Caco-2 (cell line): ENCODE data around the gene AMFR. TPM values are rescaled to one million over a fixed set of nuclear protein-coding genes. Genes with fewer than 3 reads are reported as not detected.

Source experiments
- BruUV-seq: library from RNA; stranded (reverse); fragments of 400-500 nt; replicated peaks from 2 replicates; lab custom pipeline; 2021; lab: Mats Ljungman, UMichigan
- CTCF ChIA-PET: fragments of 300-600 bp; sonication (Branson Sonifier 250); formaldehyde crosslinking; loops from one replicate; lab custom pipeline; 2022; ENCODE audit warnings: antibody characterized with exemption; lab: Charles Lee
- POLR2A ChIA-PET: fragments of 300-600 bp; sonication (Branson Sonifier 250); formaldehyde crosslinking; loops from one replicate; lab custom pipeline; 2022; ENCODE audit warnings: antibody characterized with exemption; lab: Charles Lee
- DNase-seq, 2 experiments: peaks; one replicate each; pipeline versions ENCODE4 v3.0.0 to v3.0.0-alpha.2; 2020 to 2022
- H3K27me3 ChIP-seq: replicated peaks from 2 replicates; pipeline ENCODE4 v1.6.0; 2011; ENCODE audit warnings: low read length; ENCODE audit not compliant: control insufficient read depth, insufficient read depth
- H3K36me3 ChIP-seq: 2 replicates; pipeline ENCODE4 v1.5.1; 2011; ENCODE audit warnings: low read length; ENCODE audit not compliant: control insufficient read depth, insufficient read depth
- H3K4me1 ChIP-seq: fragments of 250-450 bp; sonication (Bioruptor Pico); 2 replicates; pipeline ENCODE4 v1.5.1; 2020; ENCODE audit warnings: mild to moderate bottlenecking
- H3K4me3 ChIP-seq: 2 replicates; pipeline ENCODE4 v1.5.1; 2011; ENCODE audit warnings: low read depth, mild to moderate bottlenecking, control low read depth, low read length
- H3K9me3 ChIP-seq: fragments of 250-450 bp; sonication (Bioruptor Pico); 2 replicates; pipeline ENCODE4 v1.5.1; 2020; ENCODE audit warnings: mild to moderate bottlenecking, moderate library complexity
- H3K27ac Mint-ChIP-seq: one replicate; pipeline ENCODE4 v1.8.0; 2022; ENCODE audit warnings: mixed read lengths; ENCODE audit not compliant: unreplicated experiment
- H3K27me3 Mint-ChIP-seq: one replicate; pipeline ENCODE4 v1.8.0; 2022; ENCODE audit warnings: mixed read lengths; ENCODE audit not compliant: insufficient read depth, unreplicated experiment
- H3K36me3 Mint-ChIP-seq: one replicate; pipeline ENCODE4 v1.8.0; 2022; ENCODE audit warnings: mild to moderate bottlenecking, mixed read lengths; ENCODE audit not compliant: insufficient read depth, unreplicated experiment
- H3K4me1 Mint-ChIP-seq: one replicate; pipeline ENCODE4 v1.8.0; 2022; ENCODE audit warnings: low read depth, mixed read lengths; ENCODE audit not compliant: unreplicated experiment
- H3K4me3 Mint-ChIP-seq: one replicate; pipeline ENCODE4 v1.8.0; 2022; ENCODE audit warnings: mild to moderate bottlenecking, moderate library complexity, mixed read lengths; ENCODE audit not compliant: unreplicated experiment
- H3K9me3 Mint-ChIP-seq: one replicate; pipeline ENCODE4 v1.8.0; 2022; ENCODE audit warnings: mixed read lengths; ENCODE audit not compliant: unreplicated experiment
- CTCF ChIP-seq, 2 experiments: fragments of 200-600 bp in 1 of 2; IDR thresholded peaks; 1 replicate in 1 of 2; 2 replicates in 1 of 2; pipeline versions ENCODE4 v1.5.1 to v1.8.0; 2011 to 2022; ENCODE audit warnings: antibody characterized with exemption in 1 of 2, control low read depth in 1 of 2, inconsistent platforms in 1 of 2, low read depth in 1 of 2, low read length in 1 of 2, mild to moderate bottlenecking in 1 of 2, moderate library complexity in 1 of 2; ENCODE audit not compliant: insufficient read depth in 1 of 2, severe bottlenecking in 1 of 2, unreplicated experiment in 1 of 2
- intact Hi-C: fragments of 100-400 bp; cut with micrococcal nuclease; formaldehyde crosslinking; loops from one replicate; pipeline ENCODE4 v1.10.0; 2022; ENCODE audit not compliant: unreplicated experiment
- total RNA-seq: library from RNA; stranded (reverse); gene quantifications from 2 replicates; pipeline ENCODE4 v1.2.3, GENCODE V29; 2022

Gene AMFR
- total RNA-seq, 1 experiment from 2014 or later = 106 TPM

GRCh38 chr16:56463153-56463552, 37.8 kb upstream of the AMFR start:
- ChIA-PET CTCF (no interaction called here), POLR2A (no interaction called here)
- H3K4me3 ChIP-seq = no peak overlapping the region
- H3K27ac Mint-ChIP-seq = no peak overlapping the region
- intact Hi-C loops = no loop called here
- H3K4me3 Mint-ChIP-seq = no peak overlapping the region
- H3K9me3 ChIP-seq = no peaks in the 10 kb centered on the region
- no peaks in the 10 kb centered on the region for H3K27me3 Mint-ChIP-seq
- H3K4me1 ChIP-seq = no peaks in the 10 kb centered on the region
- H3K9me3 Mint-ChIP-seq = no peaks in the 10 kb centered on the region
- peaks cover 83% of the 10 kb centered on the region for H3K36me3 Mint-ChIP-seq
- TF ChIP-seq CTCF (IDR thresholded peaks at IDR 0.05; ENCODE audit: insufficient read depth in 1 of 2, low read depth in 1 of 2, low read length in 1 of 2, severe bottlenecking in 1 of 2, unreplicated experiment in 1 of 2) = no peak
- H3K4me1 Mint-ChIP-seq = no peaks in the 10 kb centered on the region
- BruUV-seq = no TSS peak
- DNase-seq = no peak
- H3K27me3 ChIP-seq = no peaks in the 10 kb centered on the region
- peaks cover 2% of the 10 kb centered on the region; the same call in 1 of the 2 replicates for H3K36me3 ChIP-seq

GRCh38 chr16:56462064-56462796, 36.9 kb upstream of the AMFR start:
- Mint-ChIP-seq H3K9me3 (no peaks in the 10 kb centered on the region), H3K27me3 (no peaks in the 10 kb centered on the region), H3K4me1 (no peaks in the 10 kb centered on the region), H3K27ac (no peak overlapping the region), H3K36me3 (peaks cover 83% of the 10 kb centered on the region), H3K4me3 (no peak overlapping the region)
- Histone ChIP-seq H3K4me1 (no peaks in the 10 kb centered on the region), H3K4me3 (no peak overlapping the region), H3K9me3 (no peaks in the 10 kb centered on the region), H3K36me3 (peaks cover 2% of the 10 kb centered on the region; the same call in 1 of the 2 replicates), H3K27me3 (no peaks in the 10 kb centered on the region)
- no peak for DNase-seq
- no TSS peak for BruUV-seq
- no peak for TF ChIP-seq CTCF (IDR thresholded peaks at IDR 0.05; ENCODE audit: insufficient read depth in 1 of 2, low read depth in 1 of 2, low read length in 1 of 2, severe bottlenecking in 1 of 2, unreplicated experiment in 1 of 2)
- intact Hi-C loops = no loop called here
- ChIA-PET POLR2A (no interaction called here), CTCF (no interaction called here)

GRCh38 chr16:56460101-56460500, 34.8 kb upstream of the AMFR start:
- H3K9me3 ChIP-seq = no peaks in the 10 kb centered on the region
- no TSS peak for BruUV-seq
- peaks cover 86% of the 10 kb centered on the region for H3K36me3 Mint-ChIP-seq
- no peak for TF ChIP-seq CTCF (IDR thresholded peaks at IDR 0.05; ENCODE audit: insufficient read depth in 1 of 2, low read depth in 1 of 2, low read length in 1 of 2, severe bottlenecking in 1 of 2, unreplicated experiment in 1 of 2)
- H3K27me3 Mint-ChIP-seq = no peaks in the 10 kb centered on the region
- CTCF ChIA-PET = no interaction called here
- no peaks in the 10 kb centered on the region; the same call in 1 of the 2 replicates for H3K36me3 ChIP-seq
- intact Hi-C loops = no loop called here
- no peak overlapping the region for H3K4me3 Mint-ChIP-seq
- H3K4me1 Mint-ChIP-seq = no peaks in the 10 kb centered on the region
- no peak for DNase-seq
- POLR2A ChIA-PET = interaction anchor here (0.7 kb wide), 1 partner anchor 9 kb away, joined by 4 read pairs; the partner anchor contains the start of genes NUDT21 and OGFOD1
- no peaks in the 10 kb centered on the region for H3K4me1 ChIP-seq
- no peak overlapping the region for H3K4me3 ChIP-seq
- H3K9me3 Mint-ChIP-seq = no peaks in the 10 kb centered on the region
- H3K27me3 ChIP-seq = no peaks in the 10 kb centered on the region
- no peak overlapping the region for H3K27ac Mint-ChIP-seq
